ENCODE data around the gene PODXL2.

DNA sequence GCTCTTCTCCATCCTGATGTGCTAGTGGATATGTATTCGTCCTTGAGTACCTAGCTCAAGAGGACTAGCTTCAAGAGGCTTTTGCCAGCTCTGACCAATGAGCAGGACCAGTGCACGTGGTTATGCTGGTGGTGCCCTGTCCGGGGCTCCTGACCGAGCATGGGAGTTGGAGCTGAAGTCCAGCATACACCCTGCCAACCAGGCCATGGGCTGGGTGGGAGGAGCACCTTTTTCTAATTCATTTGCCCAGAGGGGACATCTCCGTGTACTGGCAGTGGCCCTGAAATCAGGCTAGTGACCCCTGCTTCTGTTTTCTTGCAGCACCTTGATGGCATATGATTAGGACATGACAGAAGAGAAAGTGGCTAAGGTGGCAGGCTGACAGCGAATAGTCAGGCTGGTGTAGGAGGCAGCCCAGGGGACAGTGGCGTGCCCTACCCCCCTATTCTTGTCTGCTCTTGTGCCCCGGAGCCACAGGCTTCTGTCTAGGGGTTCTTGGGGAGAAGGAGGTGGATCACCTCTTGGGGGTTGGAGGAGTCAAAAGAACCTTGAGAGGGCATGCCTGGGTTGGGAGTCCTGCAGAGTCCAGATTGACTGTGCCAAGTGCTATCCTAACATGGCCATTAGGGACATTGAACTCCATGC lies 16.5 kb downstream of the PODXL2 start:
- TF ChIP-seq, protein P1, sequence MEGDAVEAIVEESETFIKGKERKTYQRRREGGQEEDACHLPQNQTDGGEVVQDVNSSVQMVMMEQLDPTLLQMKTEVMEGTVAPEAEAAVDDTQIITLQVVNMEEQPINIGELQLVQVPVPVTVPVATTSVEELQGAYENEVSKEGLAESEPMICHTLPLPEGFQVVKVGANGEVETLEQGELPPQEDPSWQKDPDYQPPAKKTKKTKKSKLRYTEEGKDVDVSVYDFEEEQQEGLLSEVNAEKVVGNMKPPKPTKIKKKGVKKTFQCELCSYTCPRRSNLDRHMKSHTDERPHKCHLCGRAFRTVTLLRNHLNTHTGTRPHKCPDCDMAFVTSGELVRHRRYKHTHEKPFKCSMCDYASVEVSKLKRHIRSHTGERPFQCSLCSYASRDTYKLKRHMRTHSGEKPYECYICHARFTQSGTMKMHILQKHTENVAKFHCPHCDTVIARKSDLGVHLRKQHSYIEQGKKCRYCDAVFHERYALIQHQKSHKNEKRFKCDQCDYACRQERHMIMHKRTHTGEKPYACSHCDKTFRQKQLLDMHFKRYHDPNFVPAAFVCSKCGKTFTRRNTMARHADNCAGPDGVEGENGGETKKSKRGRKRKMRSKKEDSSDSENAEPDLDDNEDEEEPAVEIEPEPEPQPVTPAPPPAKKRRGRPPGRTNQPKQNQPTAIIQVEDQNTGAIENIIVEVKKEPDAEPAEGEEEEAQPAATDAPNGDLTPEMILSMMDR (IDR thresholded peaks at IDR 0.05 in 4 of 5, conservative IDR thresholded peaks at IDR 0.05 in 1 of 5): no peak
- no peak for TF ChIP-seq POLR2A (IDR thresholded peaks at IDR 0.05)

Data from gastrocnemius medialis (tissue), 4 donors.